ENCODE data around the gene TJP2. TPM values are rescaled to one million over a fixed set of nuclear protein-coding genes. Genes with fewer than 3 reads are reported as not detected.
"Not testable (repeated sequence)": the region's sequence is repeated elsewhere in the genome, so short reads cannot be mapped to it uniquely, and the experiment has no call there.

Gene TJP2
- total RNA-seq, 4 donors from 2014 or later: 101 to 301 (median 152) TPM

DNA sequence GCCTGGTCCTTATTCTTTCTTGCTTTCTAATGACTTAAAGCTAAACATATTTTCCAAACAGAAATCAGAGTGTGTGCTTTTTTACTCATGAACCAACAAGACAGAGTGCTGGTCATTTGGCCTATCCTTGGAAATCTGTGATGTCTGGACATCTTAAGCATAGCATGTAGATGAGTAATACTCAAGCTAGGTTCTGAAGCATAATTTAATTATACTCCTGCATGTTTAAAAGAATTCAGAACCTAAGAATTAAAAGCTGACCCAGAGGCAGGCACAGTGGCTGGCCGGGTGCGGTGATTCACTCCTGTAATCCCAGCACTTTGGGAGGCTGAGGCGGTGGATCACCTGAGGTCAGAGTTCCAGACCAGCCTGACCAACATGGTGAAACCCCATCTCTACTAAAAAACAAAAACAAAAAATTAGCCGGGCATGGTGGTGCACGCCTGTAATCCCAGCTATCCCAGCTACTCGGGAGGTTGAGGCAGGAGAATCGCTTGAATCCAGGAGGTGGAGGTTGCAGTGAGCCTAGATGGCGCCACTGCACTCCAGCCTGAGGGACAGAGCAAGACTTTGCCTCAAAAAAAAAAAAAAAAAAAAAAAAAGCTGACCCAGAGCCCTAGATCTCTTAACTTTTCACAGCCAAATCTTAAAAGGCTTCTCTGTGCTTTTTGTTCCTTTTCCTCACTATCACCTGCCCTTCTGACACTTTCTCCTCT lies 16.2 kb upstream of the TJP2 start:
- Histone ChIP-seq H3K36me3 (peaks cover 0 to 20% (median 0%) of the 10 kb centered on the region in 3 donors), H3K4me1 (peaks cover 0 to 6% (median 0%) of the 10 kb centered on the region in 3 donors), H3K27me3 (no peaks in the 10 kb centered on the region), H3K9me3 (no peaks in the 10 kb centered on the region), H3K4me3 (no peak overlapping the region), H3K27ac (no peak overlapping the region)
- WGBS, 2 donors: 90 to 91% methylated on average over 5 to 7 of the region's 8 CpGs
- DNase-seq: no peak
- TF ChIP-seq, protein P1, sequence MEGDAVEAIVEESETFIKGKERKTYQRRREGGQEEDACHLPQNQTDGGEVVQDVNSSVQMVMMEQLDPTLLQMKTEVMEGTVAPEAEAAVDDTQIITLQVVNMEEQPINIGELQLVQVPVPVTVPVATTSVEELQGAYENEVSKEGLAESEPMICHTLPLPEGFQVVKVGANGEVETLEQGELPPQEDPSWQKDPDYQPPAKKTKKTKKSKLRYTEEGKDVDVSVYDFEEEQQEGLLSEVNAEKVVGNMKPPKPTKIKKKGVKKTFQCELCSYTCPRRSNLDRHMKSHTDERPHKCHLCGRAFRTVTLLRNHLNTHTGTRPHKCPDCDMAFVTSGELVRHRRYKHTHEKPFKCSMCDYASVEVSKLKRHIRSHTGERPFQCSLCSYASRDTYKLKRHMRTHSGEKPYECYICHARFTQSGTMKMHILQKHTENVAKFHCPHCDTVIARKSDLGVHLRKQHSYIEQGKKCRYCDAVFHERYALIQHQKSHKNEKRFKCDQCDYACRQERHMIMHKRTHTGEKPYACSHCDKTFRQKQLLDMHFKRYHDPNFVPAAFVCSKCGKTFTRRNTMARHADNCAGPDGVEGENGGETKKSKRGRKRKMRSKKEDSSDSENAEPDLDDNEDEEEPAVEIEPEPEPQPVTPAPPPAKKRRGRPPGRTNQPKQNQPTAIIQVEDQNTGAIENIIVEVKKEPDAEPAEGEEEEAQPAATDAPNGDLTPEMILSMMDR (IDR thresholded peaks at IDR 0.05): peak in 2 of 6 experiments; percentile 12 to 22
- no peak for TF ChIP-seq POLR2A (IDR thresholded peaks at IDR 0.05)
- intact Hi-C loops (cut with DNase I): no loop called here

DNA sequence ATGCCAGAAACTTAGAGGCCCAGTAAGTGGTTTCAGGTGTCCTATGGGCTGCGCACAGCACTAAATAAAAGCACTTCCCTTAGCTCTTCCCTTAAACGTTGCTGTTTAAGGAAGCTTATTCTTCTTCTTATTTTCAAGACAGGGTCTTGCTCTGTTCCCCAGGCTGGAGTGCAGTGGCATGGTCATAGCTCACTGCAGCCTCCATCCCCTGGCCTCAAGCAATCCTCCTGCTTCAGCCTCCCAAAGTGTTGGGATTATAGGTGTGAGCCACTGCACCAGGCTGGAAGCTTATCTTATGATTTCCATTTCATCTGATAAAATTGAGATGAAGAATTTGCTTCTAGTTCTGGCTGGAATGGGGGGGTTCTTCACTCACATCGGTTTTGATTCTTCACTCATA lies 15.6 kb upstream of the TJP2 start:
- no peaks in the 10 kb centered on the region for H3K9me3 ChIP-seq
- WGBS, 2 donors: 87 to 90% methylated on average over 3 of the region's 3 CpGs
- DNase-seq: no peak

DNA sequence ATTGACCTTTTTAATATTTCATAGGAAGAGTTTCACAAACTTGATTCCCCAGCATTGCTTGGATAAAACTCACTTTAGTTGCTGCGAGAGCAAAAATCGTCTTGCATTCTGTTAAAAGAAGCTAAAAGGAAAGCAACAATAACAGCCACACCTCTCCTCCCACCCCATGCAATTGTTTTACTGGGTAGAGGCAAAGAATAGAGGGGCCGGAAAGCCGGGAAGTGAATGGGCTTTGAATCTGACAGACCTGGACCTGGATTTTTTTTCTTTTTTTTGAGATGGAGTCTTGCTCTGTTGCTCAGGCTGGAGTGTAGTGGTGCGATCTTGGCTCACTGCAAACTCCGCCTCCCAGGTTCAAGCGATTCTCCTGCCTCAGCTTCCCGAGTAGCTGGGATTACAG lies 9.5 kb upstream of the TJP2 start:
- H3K27me3 ChIP-seq; H3K4me3 ChIP-seq; H3K36me3 ChIP-seq; H3K27ac ChIP-seq; intact Hi-C loops (cut with DNase I); H3K9me3 ChIP-seq; DNase-seq: not testable (repeated sequence)
- 93 to 95% methylated on average over 7 to 8 of the region's 8 CpGs for WGBS, 2 donors
- H3K4me1 ChIP-seq: peaks cover 0 to 11% (median 0%) of the 10 kb centered on the region in 3 donors

More for the DNA sequence above, 15.6 kb upstream of the TJP2 start:
- Histone ChIP-seq H3K4me1 (peaks cover 0 to 6% (median 0%) of the 10 kb centered on the region in 3 donors), H3K36me3 (peaks cover 0 to 15% (median 0%) of the 10 kb centered on the region in 3 donors), H3K4me3 (no peak overlapping the region), H3K27me3 (no peaks in the 10 kb centered on the region), H3K27ac (no peak overlapping the region)
- TF ChIP-seq POLR2A (IDR thresholded peaks at IDR 0.05): no peak
- TF ChIP-seq, protein P1 (IDR thresholded peaks at IDR 0.05): no peak
- intact Hi-C loops (cut with DNase I): no loop called here

DNA sequence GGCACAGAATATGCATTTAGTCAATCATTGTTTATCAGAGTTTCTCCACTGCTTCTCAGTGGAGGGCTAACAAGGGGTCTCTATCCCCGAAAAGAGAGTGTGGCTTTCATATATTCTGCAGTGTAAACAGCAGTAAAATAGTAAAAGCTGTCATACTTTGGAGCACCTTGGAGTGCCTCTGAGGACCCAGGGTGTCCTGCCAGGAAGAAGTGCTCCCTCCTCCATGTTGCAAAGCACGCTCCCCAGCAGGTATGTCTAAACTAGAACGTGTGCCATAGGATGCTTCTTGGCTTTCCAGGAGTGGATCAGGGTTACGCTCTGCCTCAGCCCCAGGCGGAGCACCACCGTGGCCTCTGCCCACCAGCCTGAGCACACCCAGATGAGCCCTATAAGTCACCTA lies 8.5 kb upstream of the TJP2 start:
- H3K9me3 ChIP-seq: no peaks in the 10 kb centered on the region
- H3K36me3 ChIP-seq: peaks cover 0 to 7% (median 0%) of the 10 kb centered on the region in 3 donors
- intact Hi-C loops (cut with DNase I): no loop called here
- H3K27ac ChIP-seq: no peak overlapping the region
- 82 to 89% methylated on average over 2 to 6 of the region's 6 CpGs for WGBS, 2 donors
- no peak for DNase-seq
- H3K4me1 ChIP-seq: peaks cover 0 to 12% (median 0%) of the 10 kb centered on the region in 3 donors
- no peak for TF ChIP-seq POLR2A (IDR thresholded peaks at IDR 0.05)
- TF ChIP-seq, protein P1 (IDR thresholded peaks at IDR 0.05): no peak
- H3K4me3 ChIP-seq: no peak overlapping the region
- H3K27me3 ChIP-seq: no peaks in the 10 kb centered on the region

DNA sequence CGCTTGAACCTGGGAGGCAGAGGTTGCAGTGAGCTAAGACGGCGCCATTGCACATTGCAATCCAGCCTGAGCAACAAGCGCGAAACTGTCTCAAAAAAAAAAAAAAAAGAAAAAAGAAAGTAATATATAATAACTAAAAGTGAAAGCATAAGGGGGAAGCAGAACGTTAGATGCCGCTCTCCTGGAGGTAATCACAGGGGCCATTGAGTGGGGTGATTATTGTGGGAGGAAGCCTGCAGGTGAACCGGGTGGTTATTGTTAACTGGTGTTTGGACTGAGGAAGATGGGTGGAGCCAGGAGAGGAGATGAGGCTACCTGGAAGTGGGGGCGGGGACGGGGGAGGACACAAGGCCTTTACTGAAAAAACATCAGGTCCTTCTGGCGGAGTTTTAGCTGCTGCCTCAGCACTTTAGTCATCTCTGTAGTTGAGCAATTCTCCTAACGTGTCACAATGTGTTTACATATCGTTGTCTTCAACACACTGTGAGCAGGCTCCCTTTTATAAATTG lies 5.3 kb upstream of the TJP2 start:
- DNase-seq: no peak
- TF ChIP-seq, protein P1 (IDR thresholded peaks at IDR 0.05): no peak
- peak overlapping the region in 3 of 4 donors; percentile 10 to 27 (median 23) for H3K27ac ChIP-seq
- H3K4me1 ChIP-seq: peaks cover 6 to 34% (median 8%) of the 10 kb centered on the region in 3 donors
- H3K36me3 ChIP-seq: peaks cover 0 to 7% (median 0%) of the 10 kb centered on the region in 3 donors
- intact Hi-C loops (cut with DNase I): no loop called here
- H3K4me3 ChIP-seq: no peak overlapping the region
- 45 to 47% methylated on average over 13 of the region's 13 CpGs for WGBS, 2 donors
- no peaks in the 10 kb centered on the region for H3K27me3 ChIP-seq
- H3K9me3 ChIP-seq: no peaks in the 10 kb centered on the region
